HEK293 (cell line): Measurements from ENCODE around the gene HCFC1.

Experiments used
- BCL11B ChIP-seq: fragments of 450-650 bp; formaldehyde crosslinking; IDR thresholded peaks from 2 replicates; pipeline ENCODE4 v1.5.1; 2016; ENCODE audit warnings: low read depth, missing biosample characterization, missing genetic modification characterization
- GLI4 ChIP-seq: fragments of 450-650 bp; formaldehyde crosslinking; IDR thresholded peaks from 2 replicates; pipeline ENCODE4 v1.5.1; 2016; ENCODE audit warnings: missing biosample characterization, missing genetic modification characterization
- HOXA7 ChIP-seq: sonication (generic); formaldehyde crosslinking; IDR thresholded peaks from 2 replicates; pipeline ENCODE4 v1.8.1; 2022; ENCODE audit warnings: missing genetic modification reagents, borderline replicate concordance
- MEIS1 ChIP-seq: sonication (generic); formaldehyde crosslinking; IDR thresholded peaks from 2 replicates; pipeline ENCODE4 v1.8.1; 2022; ENCODE audit warnings: missing genetic modification reagents, mild to moderate bottlenecking, borderline replicate concordance
- OSR2 ChIP-seq: fragments of 450-650 bp; formaldehyde crosslinking; IDR thresholded peaks from 2 replicates; pipeline ENCODE4 v1.5.1; 2016; ENCODE audit warnings: missing biosample characterization, missing genetic modification characterization
- PRDM1 ChIP-seq: fragments of 450-650 bp; formaldehyde crosslinking; IDR thresholded peaks from 2 replicates; pipeline ENCODE4; 2016; ENCODE audit warnings: missing biosample characterization, missing genetic modification characterization
- TRIM28 ChIP-seq: IDR thresholded peaks from 2 replicates; pipeline ENCODE4 v1.6.1; 2011; ENCODE audit warnings: low read length, control low read depth, borderline replicate concordance
- ZBTB21 ChIP-seq: fragments of 450-650 bp; formaldehyde crosslinking; IDR thresholded peaks from 2 replicates; pipeline ENCODE4 v1.5.1; 2017; ENCODE audit warnings: missing biosample characterization, missing genetic modification characterization
- ZBTB7A ChIP-seq: fragments of 450-650 bp; formaldehyde crosslinking; IDR thresholded peaks from 2 replicates; pipeline ENCODE4 v1.5.1; 2016; ENCODE audit warnings: low read depth, missing biosample characterization, missing genetic modification characterization
- ZNF2 ChIP-seq: fragments of 450-650 bp; formaldehyde crosslinking; IDR thresholded peaks from 2 replicates; pipeline ENCODE4 v1.5.1; 2016; ENCODE audit warnings: missing biosample characterization, missing genetic modification characterization
- ZNF23 ChIP-seq: fragments of 450-650 bp; formaldehyde crosslinking; IDR thresholded peaks from 2 replicates; pipeline ENCODE4 v1.5.1; 2016; ENCODE audit warnings: missing biosample characterization, missing genetic modification characterization, borderline replicate concordance
- ZNF24 ChIP-seq: fragments of 450-650 bp; formaldehyde crosslinking; IDR thresholded peaks from 2 replicates; pipeline ENCODE4 v1.5.1; 2016; ENCODE audit warnings: missing biosample characterization, missing genetic modification characterization
- ZNF324 ChIP-seq: fragments of 450-650 bp; formaldehyde crosslinking; IDR thresholded peaks from 2 replicates; pipeline ENCODE4 v1.5.1; 2016; ENCODE audit warnings: missing biosample characterization, missing genetic modification characterization
- ZNF423 ChIP-seq: fragments of 450-650 bp; formaldehyde crosslinking; IDR thresholded peaks from 2 replicates; pipeline ENCODE4 v1.5.1; 2016; ENCODE audit warnings: missing biosample characterization, missing genetic modification characterization
- ZNF549 ChIP-seq: fragments of 450-650 bp; IDR thresholded peaks from 2 replicates; pipeline ENCODE4 v1.5.1; 2018; ENCODE audit warnings: missing biosample characterization, missing genetic modification characterization, mild to moderate bottlenecking, inconsistent platforms, moderate library complexity
- ZNF555 ChIP-seq: fragments of 450-650 bp; formaldehyde crosslinking; conservative IDR thresholded peaks from 2 replicates; pipeline ENCODE4 v1.5.1; 2017; ENCODE audit warnings: missing biosample characterization, mild to moderate bottlenecking, missing genetic modification characterization, inconsistent platforms
- ZNF600 ChIP-seq: fragments of 450-650 bp; formaldehyde crosslinking; IDR thresholded peaks from 2 replicates; pipeline ENCODE4 v1.5.1; 2016; ENCODE audit warnings: missing biosample characterization, missing genetic modification characterization
- ZNF654 ChIP-seq: fragments of 450-650 bp; formaldehyde crosslinking; IDR thresholded peaks from 2 replicates; pipeline ENCODE4 v1.5.1; 2016; ENCODE audit warnings: low read depth, missing biosample characterization, missing genetic modification characterization
- ZNF707 ChIP-seq: fragments of 450-650 bp; formaldehyde crosslinking; IDR thresholded peaks from 2 replicates; pipeline ENCODE4 v1.5.1; 2016; ENCODE audit warnings: missing biosample characterization, missing genetic modification characterization
- ZNF791 ChIP-seq: fragments of 450-650 bp; formaldehyde crosslinking; IDR thresholded peaks from 2 replicates; pipeline ENCODE4 v1.5.1; 2016; ENCODE audit warnings: missing biosample characterization, missing genetic modification characterization
- ZNF837 ChIP-seq: fragments of 450-650 bp; formaldehyde crosslinking; IDR thresholded peaks from 2 replicates; pipeline ENCODE4 v1.5.1; 2016; ENCODE audit warnings: missing biosample characterization, missing genetic modification characterization
- TF ChIP-seq, protein P1 (sequence below): fragments of 450-650 bp; formaldehyde crosslinking; IDR thresholded peaks from 2 replicates; pipeline ENCODE4 v1.5.1; 2016; ENCODE audit warnings: missing biosample characterization, missing genetic modification characterization
- TF ChIP-seq, protein P2 (sequence below): fragments of 450-650 bp; formaldehyde crosslinking; IDR thresholded peaks from 2 replicates; pipeline ENCODE4 v1.5.1; 2017; ENCODE audit warnings: missing biosample characterization, missing genetic modification characterization
- TF ChIP-seq, protein P3 (sequence below): fragments of 450-650 bp; formaldehyde crosslinking; conservative IDR thresholded peaks from 2 replicates; pipeline ENCODE4 v1.5.1; 2016; ENCODE audit warnings: low read depth, missing biosample characterization, missing genetic modification characterization
- TF ChIP-seq, protein P4 (sequence below): fragments of 450-650 bp; formaldehyde crosslinking; IDR thresholded peaks from 2 replicates; pipeline ENCODE4 v1.5.1; 2016; ENCODE audit warnings: missing biosample characterization, missing genetic modification characterization
- TF ChIP-seq, protein P5 (sequence below): fragments of 450-650 bp; formaldehyde crosslinking; IDR thresholded peaks from 2 replicates; pipeline ENCODE4 v1.5.1; 2016; ENCODE audit warnings: missing biosample characterization, missing genetic modification characterization
- TF ChIP-seq, protein P6 (sequence below): fragments of 450-650 bp; formaldehyde crosslinking; IDR thresholded peaks from 2 replicates; pipeline ENCODE4 v1.5.1; 2016; ENCODE audit warnings: missing biosample characterization, missing genetic modification characterization

The HCFC1 gene

DNA sequence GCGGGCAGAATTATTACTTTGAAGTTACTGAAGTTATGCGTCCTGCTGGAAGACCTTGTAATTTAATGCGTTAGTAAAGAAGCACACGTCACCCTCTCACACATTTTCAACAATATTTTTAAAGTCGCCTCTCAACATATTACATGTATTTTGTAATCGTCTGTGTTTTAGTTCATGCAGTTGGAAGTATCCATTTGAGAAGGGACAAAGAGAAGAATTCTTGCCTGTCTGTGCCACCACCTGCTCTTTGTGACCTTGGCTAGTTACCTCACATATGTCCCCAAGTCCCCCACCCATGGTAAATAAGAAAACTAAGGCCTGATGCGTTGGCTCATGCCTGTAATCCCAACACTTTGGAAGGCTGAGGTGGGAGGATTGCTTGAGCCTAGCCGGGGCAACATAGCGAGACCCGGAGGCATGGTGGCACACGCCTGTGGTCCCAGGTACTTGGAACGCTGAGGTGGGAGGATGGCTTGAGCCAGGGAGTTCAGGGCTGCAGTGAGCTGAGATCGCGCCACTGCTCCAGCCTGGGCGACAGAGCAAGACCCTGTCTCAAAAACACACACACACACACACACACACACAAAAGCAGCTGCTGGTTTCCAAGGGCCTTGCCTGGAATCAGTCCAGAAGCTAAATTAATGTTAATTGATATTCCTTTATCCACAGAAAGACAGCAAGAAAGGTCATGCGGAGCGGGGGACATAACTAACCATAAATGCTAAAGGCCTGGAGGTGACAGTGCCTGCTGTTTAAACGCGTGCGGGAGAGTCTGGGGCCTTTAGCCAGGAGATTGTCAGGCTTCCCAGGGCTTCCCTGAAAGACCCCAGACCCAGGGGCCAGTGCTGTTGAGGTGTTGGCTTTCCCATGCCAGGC is 1.7 kb upstream of the HCFC1 start (continued):
- TF ChIP-seq ZNF791 (tag by site-specific recombination) (no peak), ZNF549 (tag by site-specific recombination) (no peak), ZNF24 (no peak), ZNF837 (no peak), ZNF2 (tag by site-specific recombination) (peak; percentile 13; the same call in 1 of the 2 replicates), ZBTB7A (tag by site-specific recombination) (no peak), HOXA7 (CRISPR knock-in tag) (no peak), BCL11B (tag by site-specific recombination) (no peak), PRDM1 (tag by site-specific recombination) (no peak), ZNF423 (0 out of 2 replicates have a peak, but pooled peaks have one; percentile 24), ZNF324 (no peak), ZNF600 (peak; percentile 39; the same call in 1 of the 2 replicates), ZBTB21 (tag by site-specific recombination) (no peak), ZNF654 (tag by site-specific recombination) (no peak), OSR2 (tag by site-specific recombination) (no peak), MEIS1 (CRISPR knock-in tag) (no peak), ZNF555 (tag by site-specific recombination) (no peak), TRIM28 (no peak), GLI4 (tag by site-specific recombination) (no peak), ZNF707 (tag by site-specific recombination) (no peak), ZNF23 (no peak)
- TF ChIP-seq, protein P1, sequence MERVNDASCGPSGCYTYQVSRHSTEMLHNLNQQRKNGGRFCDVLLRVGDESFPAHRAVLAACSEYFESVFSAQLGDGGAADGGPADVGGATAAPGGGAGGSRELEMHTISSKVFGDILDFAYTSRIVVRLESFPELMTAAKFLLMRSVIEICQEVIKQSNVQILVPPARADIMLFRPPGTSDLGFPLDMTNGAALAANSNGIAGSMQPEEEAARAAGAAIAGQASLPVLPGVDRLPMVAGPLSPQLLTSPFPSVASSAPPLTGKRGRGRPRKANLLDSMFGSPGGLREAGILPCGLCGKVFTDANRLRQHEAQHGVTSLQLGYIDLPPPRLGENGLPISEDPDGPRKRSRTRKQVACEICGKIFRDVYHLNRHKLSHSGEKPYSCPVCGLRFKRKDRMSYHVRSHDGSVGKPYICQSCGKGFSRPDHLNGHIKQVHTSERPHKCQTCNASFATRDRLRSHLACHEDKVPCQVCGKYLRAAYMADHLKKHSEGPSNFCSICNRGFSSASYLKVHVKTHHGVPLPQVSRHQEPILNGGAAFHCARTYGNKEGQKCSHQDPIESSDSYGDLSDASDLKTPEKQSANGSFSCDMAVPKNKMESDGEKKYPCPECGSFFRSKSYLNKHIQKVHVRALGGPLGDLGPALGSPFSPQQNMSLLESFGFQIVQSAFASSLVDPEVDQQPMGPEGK (tag by site-specific recombination): peak; percentile 32; the same call in 1 of the 2 replicates
- TF ChIP-seq, protein P2, sequence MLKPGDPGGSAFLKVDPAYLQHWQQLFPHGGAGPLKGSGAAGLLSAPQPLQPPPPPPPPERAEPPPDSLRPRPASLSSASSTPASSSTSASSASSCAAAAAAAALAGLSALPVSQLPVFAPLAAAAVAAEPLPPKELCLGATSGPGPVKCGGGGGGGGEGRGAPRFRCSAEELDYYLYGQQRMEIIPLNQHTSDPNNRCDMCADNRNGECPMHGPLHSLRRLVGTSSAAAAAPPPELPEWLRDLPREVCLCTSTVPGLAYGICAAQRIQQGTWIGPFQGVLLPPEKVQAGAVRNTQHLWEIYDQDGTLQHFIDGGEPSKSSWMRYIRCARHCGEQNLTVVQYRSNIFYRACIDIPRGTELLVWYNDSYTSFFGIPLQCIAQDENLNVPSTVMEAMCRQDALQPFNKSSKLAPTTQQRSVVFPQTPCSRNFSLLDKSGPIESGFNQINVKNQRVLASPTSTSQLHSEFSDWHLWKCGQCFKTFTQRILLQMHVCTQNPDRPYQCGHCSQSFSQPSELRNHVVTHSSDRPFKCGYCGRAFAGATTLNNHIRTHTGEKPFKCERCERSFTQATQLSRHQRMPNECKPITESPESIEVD (tag by site-specific recombination): no peak
- TF ChIP-seq, protein P3, sequence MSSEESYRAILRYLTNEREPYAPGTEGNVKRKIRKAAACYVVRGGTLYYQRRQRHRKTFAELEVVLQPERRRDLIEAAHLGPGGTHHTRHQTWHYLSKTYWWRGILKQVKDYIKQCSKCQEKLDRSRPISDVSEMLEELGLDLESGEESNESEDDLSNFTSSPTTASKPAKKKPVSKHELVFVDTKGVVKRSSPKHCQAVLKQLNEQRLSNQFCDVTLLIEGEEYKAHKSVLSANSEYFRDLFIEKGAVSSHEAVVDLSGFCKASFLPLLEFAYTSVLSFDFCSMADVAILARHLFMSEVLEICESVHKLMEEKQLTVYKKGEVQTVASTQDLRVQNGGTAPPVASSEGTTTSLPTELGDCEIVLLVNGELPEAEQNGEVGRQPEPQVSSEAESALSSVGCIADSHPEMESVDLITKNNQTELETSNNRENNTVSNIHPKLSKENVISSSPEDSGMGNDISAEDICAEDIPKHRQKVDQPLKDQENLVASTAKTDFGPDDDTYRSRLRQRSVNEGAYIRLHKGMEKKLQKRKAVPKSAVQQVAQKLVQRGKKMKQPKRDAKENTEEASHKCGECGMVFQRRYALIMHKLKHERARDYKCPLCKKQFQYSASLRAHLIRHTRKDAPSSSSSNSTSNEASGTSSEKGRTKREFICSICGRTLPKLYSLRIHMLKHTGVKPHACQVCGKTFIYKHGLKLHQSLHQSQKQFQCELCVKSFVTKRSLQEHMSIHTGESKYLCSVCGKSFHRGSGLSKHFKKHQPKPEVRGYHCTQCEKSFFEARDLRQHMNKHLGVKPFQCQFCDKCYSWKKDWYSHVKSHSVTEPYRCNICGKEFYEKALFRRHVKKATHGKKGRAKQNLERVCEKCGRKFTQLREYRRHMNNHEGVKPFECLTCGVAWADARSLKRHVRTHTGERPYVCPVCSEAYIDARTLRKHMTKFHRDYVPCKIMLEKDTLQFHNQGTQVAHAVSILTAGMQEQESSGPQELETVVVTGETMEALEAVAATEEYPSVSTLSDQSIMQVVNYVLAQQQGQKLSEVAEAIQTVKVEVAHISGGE (tag by site-specific recombination): no peak
- TF ChIP-seq, protein P4, sequence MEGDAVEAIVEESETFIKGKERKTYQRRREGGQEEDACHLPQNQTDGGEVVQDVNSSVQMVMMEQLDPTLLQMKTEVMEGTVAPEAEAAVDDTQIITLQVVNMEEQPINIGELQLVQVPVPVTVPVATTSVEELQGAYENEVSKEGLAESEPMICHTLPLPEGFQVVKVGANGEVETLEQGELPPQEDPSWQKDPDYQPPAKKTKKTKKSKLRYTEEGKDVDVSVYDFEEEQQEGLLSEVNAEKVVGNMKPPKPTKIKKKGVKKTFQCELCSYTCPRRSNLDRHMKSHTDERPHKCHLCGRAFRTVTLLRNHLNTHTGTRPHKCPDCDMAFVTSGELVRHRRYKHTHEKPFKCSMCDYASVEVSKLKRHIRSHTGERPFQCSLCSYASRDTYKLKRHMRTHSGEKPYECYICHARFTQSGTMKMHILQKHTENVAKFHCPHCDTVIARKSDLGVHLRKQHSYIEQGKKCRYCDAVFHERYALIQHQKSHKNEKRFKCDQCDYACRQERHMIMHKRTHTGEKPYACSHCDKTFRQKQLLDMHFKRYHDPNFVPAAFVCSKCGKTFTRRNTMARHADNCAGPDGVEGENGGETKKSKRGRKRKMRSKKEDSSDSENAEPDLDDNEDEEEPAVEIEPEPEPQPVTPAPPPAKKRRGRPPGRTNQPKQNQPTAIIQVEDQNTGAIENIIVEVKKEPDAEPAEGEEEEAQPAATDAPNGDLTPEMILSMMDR: no peak
- TF ChIP-seq, protein P5, sequence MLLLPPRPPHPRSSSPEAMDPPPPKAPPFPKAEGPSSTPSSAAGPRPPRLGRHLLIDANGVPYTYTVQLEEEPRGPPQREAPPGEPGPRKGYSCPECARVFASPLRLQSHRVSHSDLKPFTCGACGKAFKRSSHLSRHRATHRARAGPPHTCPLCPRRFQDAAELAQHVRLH (tag by site-specific recombination): no peak
- TF ChIP-seq, protein P6, sequence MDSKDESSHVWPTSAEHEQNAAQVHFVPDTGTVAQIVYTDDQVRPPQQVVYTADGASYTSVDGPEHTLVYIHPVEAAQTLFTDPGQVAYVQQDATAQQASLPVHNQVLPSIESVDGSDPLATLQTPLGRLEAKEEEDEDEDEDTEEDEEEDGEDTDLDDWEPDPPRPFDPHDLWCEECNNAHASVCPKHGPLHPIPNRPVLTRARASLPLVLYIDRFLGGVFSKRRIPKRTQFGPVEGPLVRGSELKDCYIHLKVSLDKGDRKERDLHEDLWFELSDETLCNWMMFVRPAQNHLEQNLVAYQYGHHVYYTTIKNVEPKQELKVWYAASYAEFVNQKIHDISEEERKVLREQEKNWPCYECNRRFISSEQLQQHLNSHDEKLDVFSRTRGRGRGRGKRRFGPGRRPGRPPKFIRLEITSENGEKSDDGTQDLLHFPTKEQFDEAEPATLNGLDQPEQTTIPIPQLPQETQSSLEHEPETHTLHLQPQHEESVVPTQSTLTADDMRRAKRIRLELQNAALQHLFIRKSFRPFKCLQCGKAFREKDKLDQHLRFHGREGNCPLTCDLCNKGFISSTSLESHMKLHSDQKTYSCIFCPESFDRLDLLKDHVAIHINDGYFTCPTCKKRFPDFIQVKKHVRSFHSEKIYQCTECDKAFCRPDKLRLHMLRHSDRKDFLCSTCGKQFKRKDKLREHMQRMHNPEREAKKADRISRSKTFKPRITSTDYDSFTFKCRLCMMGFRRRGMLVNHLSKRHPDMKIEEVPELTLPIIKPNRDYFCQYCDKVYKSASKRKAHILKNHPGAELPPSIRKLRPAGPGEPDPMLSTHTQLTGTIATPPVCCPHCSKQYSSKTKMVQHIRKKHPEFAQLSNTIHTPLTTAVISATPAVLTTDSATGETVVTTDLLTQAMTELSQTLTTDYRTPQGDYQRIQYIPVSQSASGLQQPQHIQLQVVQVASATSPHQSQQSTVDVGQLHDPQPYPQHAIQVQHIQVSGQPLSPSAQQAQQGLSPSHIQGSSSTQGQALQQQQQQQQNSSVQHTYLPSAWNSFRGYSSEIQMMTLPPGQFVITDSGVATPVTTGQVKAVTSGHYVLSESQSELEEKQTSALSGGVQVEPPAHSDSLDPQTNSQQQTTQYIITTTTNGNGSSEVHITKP (tag by site-specific recombination): no peak; the same call in 1 of the 2 replicates
